Measurements from ENCODE around the gene RAB3IP.
"Not testable (repeated sequence)": the region's sequence is repeated elsewhere in the genome, so short reads cannot be mapped to it uniquely, and the experiment has no call there.

RAB3IP gene

GRCh38 chr12:69756088-69756755 is 17.6 kb downstream of the RAB3IP start:
- no peak for DNase-seq

- no peak for DNase-seq
These were observed 19.4 kb downstream of the RAB3IP start for GRCh38 chr12:69758105-69758504.

DNA sequence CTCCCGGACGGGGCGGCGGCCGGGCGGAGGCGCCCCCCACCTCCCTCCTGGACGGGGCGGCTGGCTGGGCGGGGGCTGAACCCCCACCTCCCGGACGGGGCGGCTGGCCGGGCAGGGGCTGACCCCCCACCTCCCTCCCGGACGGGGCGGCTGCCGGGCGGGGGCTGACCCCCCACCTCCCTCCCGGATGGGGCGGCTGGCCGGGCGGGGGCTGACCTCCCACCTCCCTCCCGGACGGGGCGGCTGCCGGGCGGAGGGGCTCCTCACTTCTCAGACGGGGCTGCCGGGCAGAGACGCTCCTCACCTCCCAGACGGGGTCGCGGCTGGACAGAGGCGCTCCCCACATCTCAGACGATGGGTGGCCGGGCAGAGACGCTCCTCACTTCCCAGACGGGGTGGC is 20.9 kb downstream of the RAB3IP start:
- DNase-seq, result not testable (repeated sequence)

GRCh38 chr12:69765515-69765914 is 26.9 kb downstream of the RAB3IP start:
- no peak for DNase-seq

DNA sequence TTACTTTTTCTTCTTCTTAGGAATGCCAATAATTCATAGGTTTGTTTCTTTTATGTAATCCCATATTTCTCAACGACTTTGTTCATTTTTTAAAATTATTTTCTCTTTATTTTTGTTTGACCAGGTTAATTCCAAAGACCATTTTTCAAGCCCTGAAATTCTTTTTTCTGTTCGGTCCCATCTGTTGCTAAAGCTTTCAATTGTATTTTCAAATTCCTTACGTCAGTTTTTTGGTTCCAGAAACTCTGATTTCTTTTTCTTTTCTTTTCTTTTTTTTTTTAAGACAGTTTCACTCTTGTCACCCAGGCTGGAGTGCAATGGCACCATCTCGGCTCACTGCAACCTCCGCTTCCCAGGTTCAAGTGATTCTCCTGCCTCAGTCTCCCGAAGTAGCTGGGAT is 27.6 kb downstream of the RAB3IP start:
- no peak for DNase-seq

DNA sequence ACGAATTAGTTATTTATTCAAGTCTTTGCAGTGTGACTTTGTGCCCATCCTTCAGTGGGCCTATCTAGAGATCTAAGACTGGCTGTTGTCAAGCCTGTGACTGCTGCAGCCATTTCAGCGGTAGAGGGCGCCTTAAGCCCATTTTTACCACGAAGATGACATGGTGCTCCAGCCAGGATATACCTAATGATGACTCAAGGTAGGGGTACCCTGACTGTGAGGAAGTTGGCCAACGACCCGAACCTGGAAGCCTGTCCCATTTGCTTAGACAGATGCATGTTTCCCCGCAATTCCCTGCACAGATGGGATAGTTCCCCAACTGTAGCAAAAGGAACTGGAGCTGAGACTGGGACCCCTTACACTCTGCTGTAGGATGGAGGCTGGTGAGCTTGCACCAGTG is 41.3 kb downstream of the RAB3IP start:
- DNase-seq, result no peak

DNA sequence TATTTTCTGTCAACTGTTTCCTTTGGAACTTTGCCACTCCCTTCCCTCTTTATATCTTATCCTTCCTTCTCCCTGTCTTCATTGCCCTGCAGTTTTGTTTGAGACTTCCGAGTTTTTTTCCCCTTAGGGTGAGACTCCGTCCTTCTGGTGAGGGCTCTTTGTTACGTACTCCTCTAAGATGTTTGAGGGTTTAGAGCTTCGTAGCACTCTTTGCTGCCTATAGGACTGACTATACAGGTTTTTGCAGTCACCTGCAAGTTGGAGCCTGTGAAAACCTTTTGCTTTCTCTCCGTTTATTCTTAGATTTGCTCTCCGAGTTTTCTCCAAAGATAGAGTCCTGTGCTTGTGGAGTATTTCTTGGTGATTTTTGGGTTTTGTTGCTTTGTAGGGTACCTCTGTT is 44.7 kb downstream of the RAB3IP start:
- DNase-seq, result no peak

- DNase-seq, result no peak
These were observed 50.7 kb downstream of the RAB3IP start for GRCh38 chr12:69789351-69789750.

DNA sequence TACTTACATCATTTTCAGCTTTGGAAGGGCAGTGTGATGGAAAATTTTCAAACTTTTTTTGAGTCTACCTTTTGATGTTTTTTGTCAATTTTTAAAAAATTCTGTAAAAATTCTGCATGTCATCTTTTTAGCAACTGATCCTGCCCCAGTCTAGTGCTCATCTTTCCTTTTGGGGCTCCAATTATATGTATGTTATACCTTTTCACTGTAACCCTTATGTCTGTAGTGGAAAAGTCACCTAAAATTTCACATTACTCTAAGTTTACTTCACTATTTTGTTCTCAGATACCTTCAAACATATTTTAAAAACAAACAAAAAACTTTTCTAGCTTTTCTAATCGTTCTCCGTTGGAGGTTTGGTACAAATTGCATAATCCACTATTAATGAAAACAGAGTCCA is 53.9 kb downstream of the RAB3IP start:
- DNase-seq, result no peak

- not testable (repeated sequence) for DNase-seq
These were observed 68.6 kb downstream of the RAB3IP start for GRCh38 chr12:69807101-69807897.

DNA sequence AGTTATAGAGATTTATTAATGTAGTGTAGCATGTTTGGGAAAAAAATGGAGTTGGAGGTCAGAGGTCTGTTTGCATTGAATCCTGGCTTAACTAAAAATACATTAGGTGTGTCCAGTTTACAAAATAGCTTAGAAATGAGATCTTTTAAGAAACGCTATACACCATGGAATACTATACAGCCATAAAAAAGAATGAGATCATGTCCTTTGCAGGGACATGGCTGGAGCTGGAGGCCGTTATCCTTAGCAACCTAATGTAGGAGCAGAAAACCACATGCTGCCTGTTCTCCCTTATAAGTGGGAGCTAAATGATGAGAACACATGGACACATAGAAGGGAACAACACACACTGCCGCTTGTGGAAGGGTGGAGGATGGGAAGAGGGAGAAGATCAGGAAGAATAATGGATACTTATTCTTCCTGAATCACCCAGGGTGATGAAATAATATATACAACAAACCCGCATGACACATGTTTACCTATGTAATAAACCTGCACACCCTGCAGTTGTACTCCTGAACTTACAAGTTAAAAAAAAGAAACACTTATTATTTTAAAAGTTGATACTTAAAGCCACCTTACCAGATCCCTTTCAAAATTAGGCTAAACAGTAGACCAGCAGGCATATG is 72.3 kb downstream of the RAB3IP start:
- DNase-seq, result no peak

DNA sequence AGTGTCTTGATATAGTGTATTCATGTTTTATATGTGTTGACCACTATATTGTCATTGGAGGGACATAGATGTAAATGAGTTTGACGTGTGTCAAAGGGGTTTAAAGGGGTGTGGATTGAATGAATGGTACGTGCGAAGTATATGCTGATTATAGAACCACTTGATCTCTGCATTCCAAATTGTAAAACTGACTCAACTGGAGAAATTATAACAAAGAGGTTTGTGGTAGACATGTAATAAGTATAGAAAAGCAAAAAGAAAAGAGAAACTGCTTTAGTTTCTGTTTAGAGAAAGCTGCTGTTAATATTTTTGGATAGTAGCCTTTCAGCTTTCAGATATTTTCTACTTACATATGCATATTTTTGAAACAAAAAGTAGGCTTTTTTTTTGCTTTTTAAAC is 77.4 kb downstream of the RAB3IP start:
- DNase-seq, result no peak

DNA sequence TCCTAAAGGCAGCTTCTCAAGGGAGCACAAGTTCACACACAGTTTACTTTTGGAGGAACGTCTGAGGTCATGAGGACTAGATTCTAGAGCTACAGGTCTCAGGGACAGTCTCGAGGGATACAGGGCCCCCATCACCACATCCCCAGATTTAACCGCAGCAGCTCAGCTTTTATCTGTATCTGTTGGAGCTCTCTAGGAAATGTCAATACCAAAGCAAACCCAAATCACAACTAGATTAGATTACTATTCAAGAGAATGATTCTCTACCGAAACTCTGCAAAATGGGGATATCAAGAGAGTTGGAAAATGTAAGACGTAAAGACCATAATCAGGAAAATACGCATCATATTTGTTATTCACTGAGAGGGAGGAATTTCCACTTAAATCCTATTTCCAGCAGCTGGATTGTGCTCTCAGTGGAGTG is 82.4 kb downstream of the RAB3IP start:
- no peak for DNase-seq

DNA sequence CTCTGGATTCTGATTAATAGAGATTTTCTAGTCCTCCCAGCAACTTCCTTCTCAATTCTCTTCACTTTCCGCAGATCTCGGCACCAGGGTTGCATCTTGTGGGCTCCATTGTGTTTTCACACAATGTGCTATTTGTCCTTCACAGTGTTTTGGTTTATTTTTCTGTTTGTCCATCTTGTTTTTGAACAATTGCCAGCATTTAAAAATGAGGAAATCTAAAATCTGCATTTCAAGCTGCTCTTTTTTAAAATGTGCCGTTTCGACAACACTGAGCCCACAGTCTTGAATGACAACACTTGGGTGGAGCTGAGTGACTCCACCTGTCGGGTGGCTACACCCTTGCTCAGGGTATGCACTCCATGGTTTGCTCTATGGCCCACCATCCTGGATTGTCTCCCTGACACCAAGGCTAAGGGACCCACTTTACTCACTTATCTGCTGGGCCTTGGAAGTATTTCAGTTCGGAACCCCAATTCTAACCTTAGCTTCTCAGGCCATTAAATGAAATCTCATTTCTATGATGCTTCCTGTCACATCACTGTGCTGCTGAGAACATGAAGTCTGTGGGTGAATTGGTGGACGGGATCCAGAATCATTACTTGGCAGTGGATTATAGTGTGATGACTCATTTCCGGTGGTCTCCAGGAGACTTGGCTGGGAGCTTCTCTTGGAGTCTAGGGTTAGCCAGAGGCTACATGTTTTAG is 82.9 kb downstream of the RAB3IP start:
- DNase-seq, result no peak

GRCh38 chr12:69822201-69822860 is 83.7 kb downstream of the RAB3IP start:
- DNase-seq, result no peak

DNA sequence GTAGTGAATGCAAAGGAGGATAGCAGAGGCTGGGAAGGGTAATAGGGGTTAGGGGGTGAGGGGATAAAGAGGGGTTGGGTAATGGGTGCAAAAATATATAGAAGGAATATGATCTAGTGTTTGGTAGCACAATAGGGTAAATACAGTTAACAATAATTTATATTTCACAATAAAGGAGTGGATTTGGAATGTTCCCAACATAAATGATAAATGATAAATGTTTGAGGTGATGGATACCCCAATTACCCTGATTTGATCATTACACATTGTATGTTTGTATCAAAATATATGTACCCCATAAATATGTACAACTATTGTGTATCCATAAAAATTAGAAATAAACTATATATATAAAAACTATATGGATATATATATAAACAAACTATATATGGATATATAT is 85.4 kb downstream of the RAB3IP start:
- no peak for DNase-seq

DNA sequence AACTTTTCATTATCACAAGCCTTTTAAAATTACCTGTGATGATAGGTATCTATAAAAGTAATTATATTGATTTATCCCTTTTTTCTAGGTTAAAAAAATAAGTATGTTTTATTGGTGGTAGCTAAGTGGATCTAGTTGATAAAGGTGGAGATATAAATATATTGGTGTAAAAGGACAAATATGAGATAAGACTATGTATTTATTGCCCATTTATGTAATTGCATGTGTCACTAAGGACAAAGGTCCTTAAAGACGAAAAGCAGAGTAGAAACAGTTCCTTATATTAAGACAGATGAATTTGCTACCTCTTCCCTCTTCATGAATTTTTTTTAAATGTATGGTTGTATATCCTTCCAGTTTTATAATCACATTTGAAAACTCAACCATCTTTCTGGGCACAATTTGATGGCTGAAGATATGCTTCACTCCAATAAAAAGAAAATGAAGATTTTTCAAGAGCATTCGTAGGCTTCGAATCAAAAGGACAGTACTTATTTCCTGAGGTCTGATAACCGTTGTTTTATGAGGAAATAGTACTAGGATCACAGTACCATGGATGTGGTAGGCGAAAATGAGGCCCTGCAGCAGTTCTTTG is 86.4 kb downstream of the RAB3IP start, which contains the start of gene MYRFL:
Gene MYRFL, plus strand, starts transcription at position 262 of the 595 bp plus-strand sequence. Its CDS starts 291 bp downstream, at position 553.
- DNase-seq, result no peak

DNA sequence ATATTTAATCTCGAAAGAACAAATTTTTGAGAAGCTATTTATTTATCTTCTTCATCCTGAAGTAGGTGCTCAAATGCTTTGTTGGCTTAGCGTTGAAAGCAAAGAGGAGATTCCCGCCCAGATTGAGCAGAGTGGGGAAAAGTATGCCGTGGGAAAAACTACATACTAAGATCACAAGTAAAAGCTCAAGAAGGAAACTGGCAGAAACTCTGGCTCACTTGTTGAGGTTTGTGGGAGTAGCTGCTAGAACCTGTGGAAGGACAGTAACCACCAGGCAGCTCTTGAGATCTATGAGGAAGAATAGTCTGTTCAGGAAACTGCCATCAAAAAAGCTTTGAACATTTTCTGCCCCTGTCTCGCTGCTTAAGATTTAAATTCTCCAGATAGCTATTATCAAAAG is 90.2 kb downstream of the RAB3IP start:
- no peak for DNase-seq

DNA sequence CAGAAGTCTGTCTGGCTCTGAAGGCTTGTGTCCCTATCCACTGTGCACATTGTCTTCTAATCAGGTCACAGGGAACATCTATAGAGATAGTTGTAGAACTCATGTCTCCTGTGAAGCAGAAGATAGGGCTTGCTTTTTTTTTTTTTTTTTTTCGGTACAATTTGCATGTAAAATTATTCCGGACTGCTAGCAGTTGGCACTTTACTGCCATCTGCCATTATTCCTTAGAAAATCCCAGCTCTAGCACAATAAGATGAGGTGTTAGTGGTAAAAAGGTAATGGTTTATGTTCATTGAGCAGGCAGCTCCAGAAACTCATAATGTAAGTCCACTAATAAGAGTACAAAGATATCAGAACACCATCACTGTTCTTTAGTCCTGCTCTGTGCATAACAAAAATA is 95.0 kb downstream of the RAB3IP start:
- no peak for DNase-seq

- no peak for DNase-seq
These were observed 95.5 kb downstream of the RAB3IP start for GRCh38 chr12:69834147-69834546.

DNA sequence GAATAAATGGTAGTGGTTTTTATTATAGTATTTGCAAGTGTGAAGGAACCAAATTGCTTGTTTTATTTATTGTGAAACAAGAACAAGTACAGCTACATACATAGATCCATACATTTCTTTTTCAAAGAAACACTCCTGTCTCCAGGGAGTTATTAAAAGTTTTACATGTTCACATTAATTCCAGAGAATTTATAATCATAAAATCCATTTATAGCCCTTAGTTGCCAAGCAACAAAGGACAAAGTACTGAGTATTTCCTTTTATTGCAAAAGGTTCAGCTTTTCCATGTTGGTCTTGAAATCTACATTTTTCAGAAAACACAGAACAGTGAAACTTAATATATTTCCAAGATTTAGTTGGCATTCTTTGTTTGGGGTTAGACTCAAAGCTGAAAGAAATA is 95.9 kb downstream of the RAB3IP start:
- DNase-seq, result no peak

DNA sequence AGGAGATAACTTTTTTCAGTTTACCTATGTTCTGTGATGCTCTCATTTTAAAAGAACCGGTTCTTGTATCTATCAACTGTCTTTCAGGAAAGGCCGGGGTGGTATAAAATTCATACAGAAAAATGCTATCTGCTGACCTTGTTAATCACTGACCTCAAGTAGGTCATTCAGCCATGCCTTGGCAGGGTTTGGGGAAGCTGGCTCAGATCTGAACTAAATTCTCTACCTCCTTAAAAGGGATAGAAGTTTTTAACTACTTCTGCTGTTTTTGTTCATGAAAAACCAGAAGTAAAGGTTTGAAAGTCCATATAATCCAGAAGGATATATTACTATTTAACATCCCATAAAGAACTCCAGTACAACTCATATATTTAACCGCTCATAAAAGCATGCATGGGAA is 96.4 kb downstream of the RAB3IP start:
- DNase-seq, result no peak

Data from CD4-positive, alpha-beta T cell treated with Interleukin-15 for 1 hour (primary cell).